H9 (cell line): ENCODE data around the gene ZNF79. TPM values are rescaled to one million over a fixed set of nuclear protein-coding genes. Genes with fewer than 3 reads are reported as not detected.

Experiments used
- DNase-seq: peaks from one replicate; pipeline ENCODE4 v3.0.0-alpha.2; 2017
- H2AFZ ChIP-seq: one replicate; pipeline ENCODE4 v1.6.1; 2013; ENCODE audit warnings: mild to moderate bottlenecking, low read length, control low read depth, moderate library complexity
- H2AK5ac ChIP-seq: 2 replicates; pipeline ENCODE4 v1.6.1; 2013; ENCODE audit warnings: low read length, control low read depth, mixed read lengths; ENCODE audit not compliant: insufficient read length
- H2BK120ac ChIP-seq: one replicate; pipeline ENCODE4 v1.6.1; 2013; ENCODE audit warnings: low read depth, mild to moderate bottlenecking, low read length, control low read depth, inconsistent platforms; ENCODE audit not compliant: poor library complexity, severe bottlenecking
- H2BK12ac ChIP-seq: 2 replicates; pipeline ENCODE4 v1.6.1; 2013; ENCODE audit warnings: low read length, control low read depth, mixed read lengths, low read depth; ENCODE audit not compliant: insufficient read length
- H2BK15ac ChIP-seq: 2 replicates; pipeline ENCODE4 v1.6.1; 2013; ENCODE audit warnings: low read depth, low read length, control low read depth
- H2BK20ac ChIP-seq: one replicate; pipeline ENCODE4 v1.6.1; 2013; ENCODE audit warnings: low read depth, mild to moderate bottlenecking, low read length, control low read depth, inconsistent platforms; ENCODE audit not compliant: poor library complexity, severe bottlenecking
- H2BK5ac ChIP-seq: 2 replicates; pipeline ENCODE4 v1.6.1; 2013; ENCODE audit warnings: low read length, control low read depth, mixed read lengths; ENCODE audit not compliant: insufficient read length
- H3K14ac ChIP-seq: 2 replicates; pipeline ENCODE4 v1.6.1; 2013; ENCODE audit warnings: low read length, control low read depth; ENCODE audit not compliant: insufficient read depth
- H3K18ac ChIP-seq: 2 replicates; pipeline ENCODE4 v1.6.1; 2013; ENCODE audit warnings: low read depth, mild to moderate bottlenecking, mixed read lengths, low read length, control low read depth; ENCODE audit not compliant: insufficient read length
- H3K23ac ChIP-seq: 2 replicates; pipeline ENCODE4 v1.6.1; 2013; ENCODE audit warnings: low read length, control low read depth, mixed read lengths, low read depth; ENCODE audit not compliant: insufficient read length
- H3K23me2 ChIP-seq: 2 replicates; pipeline ENCODE4 v1.6.1; 2013; ENCODE audit warnings: low read depth, mild to moderate bottlenecking, mixed read lengths, low read length, control low read depth; ENCODE audit not compliant: insufficient read length, poor library complexity, severe bottlenecking
- H3K27ac ChIP-seq: 2 replicates; pipeline ENCODE4 v1.5.1; 2013; ENCODE audit warnings: low read length, control low read depth, mixed read lengths, low read depth; ENCODE audit not compliant: insufficient read length
- H3K27me3 ChIP-seq: 2 replicates; pipeline ENCODE4 v1.6.1; 2013; ENCODE audit warnings: low read length, control low read depth, inconsistent platforms; ENCODE audit not compliant: insufficient read depth
- H3K4ac ChIP-seq: 2 replicates; pipeline ENCODE4 v1.6.1; 2013; ENCODE audit warnings: low read depth, mild to moderate bottlenecking, control low read depth, inconsistent platforms, low read length, moderate library complexity
- H3K4me1 ChIP-seq: 2 replicates; pipeline ENCODE4 v1.6.1; 2013; ENCODE audit warnings: low read length, control low read depth, inconsistent platforms; ENCODE audit not compliant: insufficient read depth
- H3K4me2 ChIP-seq: 2 replicates; pipeline ENCODE4 v1.6.1; 2013; ENCODE audit warnings: low read length, control low read depth, mixed read lengths; ENCODE audit not compliant: insufficient read length, insufficient read depth
- H3K56ac ChIP-seq: 2 replicates; pipeline ENCODE4 v1.6.1; 2013; ENCODE audit warnings: low read depth, mild to moderate bottlenecking, mixed read lengths, low read length, control low read depth; ENCODE audit not compliant: insufficient read length
- H3K79me1 ChIP-seq: 2 replicates; pipeline ENCODE4 v1.6.1; 2013; ENCODE audit warnings: low read depth, mild to moderate bottlenecking, moderate library complexity, low read length, control low read depth, inconsistent platforms; ENCODE audit not compliant: insufficient read depth, poor library complexity, severe bottlenecking
- H3K79me2 ChIP-seq: 2 replicates; pipeline ENCODE4 v1.6.1; 2013; ENCODE audit warnings: low read length, control low read depth, inconsistent platforms; ENCODE audit not compliant: insufficient read depth
- H3K9ac ChIP-seq: 2 replicates; pipeline ENCODE4 v1.6.1; 2013; ENCODE audit warnings: low read length, control low read depth, mixed read lengths; ENCODE audit not compliant: insufficient read length; ENCODE audit errors: extremely low read depth
- H3K9me3 ChIP-seq: one replicate; pipeline ENCODE4 v1.6.1; 2013; ENCODE audit warnings: low read depth, low read length, inconsistent platforms; ENCODE audit not compliant: control insufficient read depth
- H3T11ph ChIP-seq: one replicate; pipeline ENCODE4 v1.6.1; 2013; ENCODE audit warnings: mild to moderate bottlenecking, low read length, control low read depth, inconsistent platforms
- H4K20me1 ChIP-seq: one replicate; pipeline ENCODE4 v1.6.1; 2013; ENCODE audit not compliant: control insufficient read depth, insufficient read length, insufficient read depth
- H4K5ac ChIP-seq: 2 replicates; pipeline ENCODE4 v1.6.1; 2013; ENCODE audit warnings: low read depth, mild to moderate bottlenecking, mixed read lengths, low read length, control low read depth; ENCODE audit not compliant: insufficient read length
- H4K8ac ChIP-seq: replicated peaks from 2 replicates; pipeline ENCODE4 v1.6.1; 2013; ENCODE audit warnings: low read length, control low read depth, mixed read lengths, low read depth; ENCODE audit not compliant: insufficient read length
- H4K91ac ChIP-seq: 2 replicates; pipeline ENCODE4 v1.6.1; 2013; ENCODE audit warnings: low read depth, mild to moderate bottlenecking, moderate library complexity, mixed read lengths, low read length, control low read depth; ENCODE audit not compliant: insufficient read length
- H3K27ac Mint-ChIP-seq, 3 experiments: 2 replicates in 2 of 3; 3 replicates in 1 of 3; pipeline ENCODE4 v1.8.0; 2020 to 2021; ENCODE audit warnings: mixed read lengths in 3 of 3, mild to moderate bottlenecking in 1 of 3, moderate library complexity in 1 of 3
- H3K27me3 Mint-ChIP-seq: 2 replicates; pipeline ENCODE4 v1.8.0; 2021; ENCODE audit warnings: low read depth, mild to moderate bottlenecking, moderate library complexity, mixed read lengths
- H3K36me3 Mint-ChIP-seq, 3 experiments: 2 replicates in 2 of 3; 3 replicates in 1 of 3; pipeline ENCODE4 v1.8.0; 2020 to 2021; ENCODE audit warnings: low read depth in 3 of 3, mixed read lengths in 3 of 3; ENCODE audit not compliant: insufficient read depth in 1 of 3
- H3K4me1 Mint-ChIP-seq, 2 experiments: 2 replicates each; pipeline ENCODE4 v1.8.0; 2020; ENCODE audit warnings: mixed read lengths in 2 of 2
- H3K4me3 Mint-ChIP-seq, 2 experiments: 2 replicates in 1 of 2; 3 replicates in 1 of 2; pipeline ENCODE4 v1.8.0; 2020 to 2021; ENCODE audit warnings: mild to moderate bottlenecking in 2 of 2, mixed read lengths in 2 of 2, moderate library complexity in 1 of 2
- H3K9me3 Mint-ChIP-seq, 2 experiments: 2 replicates in 1 of 2; 3 replicates in 1 of 2; pipeline ENCODE4 v1.8.0; 2020; ENCODE audit warnings: mild to moderate bottlenecking in 2 of 2, mixed read lengths in 2 of 2, moderate library complexity in 1 of 2
- CTCF ChIP-seq: fragments of 200-600 bp; sonication (generic); conservative IDR thresholded peaks from 3 replicates; pipeline ENCODE4 v1.8.0; 2021; ENCODE audit warnings: antibody characterized with exemption, mild to moderate bottlenecking
- WGBS: extraction: QIAGEN DNeasy Blood & Tissue Kit; methylation state at CpG from one replicate; pipeline ENCODE4 v1.1.7; 2013; ENCODE audit warnings: missing lambda C conversion rate, low lambda C conversion rate, mixed read lengths; ENCODE audit not compliant: insufficient read length; ENCODE audit errors: extremely low coverage; 5-methylcytosine and 5-hydroxymethylcytosine counted together
- total RNA-seq: library from RNA; stranded (reverse); gene quantifications from 2 replicates; pipeline ENCODE4 v1.2.1, GENCODE V29; 2021

Gene ZNF79
- total RNA-seq, 1 experiment from 2014 or later = 11.5 TPM

GRCh38 chr9:127485995-127486394, 61.8 kb downstream of the ZNF79 start:
- Mint-ChIP-seq H3K36me3 (peaks cover 10 to 41% (median 18%) of the 10 kb centered on the region in 3 experiments), H3K4me3 (no peak overlapping the region), H3K27ac (peak overlapping the region in 2 of 3 experiments; percentile 41 to 87; a peak in 2 of 7 replicates), H3K9me3 (no peaks in the 10 kb centered on the region), H3K4me1 (peaks cover 4 to 8% of the 10 kb centered on the region in 2 experiments), H3K27me3 (no peaks in the 10 kb centered on the region)
- Histone ChIP-seq H3K56ac (no peak overlapping the region), H3K14ac (no peak overlapping the region), H3K27me3 (no peaks in the 10 kb centered on the region), H4K91ac (no peak overlapping the region), H4K5ac (no peak overlapping the region), H3K4ac (no peak overlapping the region), H2AFZ (no peak overlapping the region), H3K9me3 (no peaks in the 10 kb centered on the region), H3K18ac (no peak overlapping the region), H2BK20ac (no peak overlapping the region), H2BK5ac (no peak overlapping the region), H3K4me1 (no peaks in the 10 kb centered on the region), H3K9ac (no peak overlapping the region), H4K8ac (no peak overlapping the region), H3K27ac (no peak overlapping the region), H2BK120ac (no peak overlapping the region), H3K79me1 (no peaks in the 10 kb centered on the region), H2BK15ac (no peak overlapping the region), H3K4me2 (no peak overlapping the region), H4K20me1 (no peaks in the 10 kb centered on the region), H2BK12ac (no peak overlapping the region), H3K23ac (no peak overlapping the region), H3T11ph (no peak overlapping the region), H3K23me2 (no peaks in the 10 kb centered on the region), H2AK5ac (no peak overlapping the region), H3K79me2 (no peaks in the 10 kb centered on the region)
- TF ChIP-seq CTCF = 0 out of 3 replicates have a peak, but pooled peaks have one; percentile 16
- WGBS = no CpG with 5 or more reads among the region's 11 CpGs
- no peak for DNase-seq
